HG03025 (cell line): Measurements from ENCODE around the gene JAG2.

ENCODE experiments used
- ATAC-seq: cut with Tn5 transposase; IDR thresholded peaks from one replicate; pipeline ENCODE4 v1.9.1; 2021; ENCODE audit warnings: mild to moderate bottlenecking, moderate library complexity; ENCODE audit not compliant: unreplicated experiment, low FRiP score

JAG2 gene

GRCh38 chr14:105142651-105143450 lies 25.7 kb downstream of the JAG2 start:
- no peak for ATAC-seq

GRCh38 chr14:105141486-105142281 lies 26.9 kb downstream of the JAG2 start:
- no peak for ATAC-seq

- ATAC-seq = no peak
Observed at GRCh38 chr14:105141026-105141425, 27.6 kb downstream of the JAG2 start.

GRCh38 chr14:105140581-105140980 lies 28.0 kb downstream of the JAG2 start:
- no peak for ATAC-seq

- no peak for ATAC-seq
Observed at GRCh38 chr14:105139831-105140239, 28.7 kb downstream of the JAG2 start.

- ATAC-seq = no peak
Observed at GRCh38 chr14:105139212-105139825, 29.3 kb downstream of the JAG2 start.

GRCh38 chr14:105138551-105139111 lies 29.9 kb downstream of the JAG2 start:
- ATAC-seq = no peak

- ATAC-seq = no peak
Observed at GRCh38 chr14:105138021-105138541, 30.5 kb downstream of the JAG2 start.

- ATAC-seq = no peak
Observed at GRCh38 chr14:105137481-105138020, 31.0 kb downstream of the JAG2 start.

GRCh38 chr14:105136401-105137322 lies 31.9 kb downstream of the JAG2 start:
- ATAC-seq = no peak

GRCh38 chr14:105135700-105136395 lies 32.7 kb downstream of the JAG2 start:
- no peak for ATAC-seq

- ATAC-seq = no peak
Observed at GRCh38 chr14:105132921-105133654, 35.5 kb downstream of the JAG2 start.

GRCh38 chr14:105131241-105131640 lies 37.3 kb downstream of the JAG2 start:
- no peak for ATAC-seq

GRCh38 chr14:105128059-105128458 lies 40.5 kb downstream of the JAG2 start:
- no peak for ATAC-seq

- no peak for ATAC-seq
Observed at GRCh38 chr14:105126981-105127329, 41.6 kb downstream of the JAG2 start.

GRCh38 chr14:105126126-105126980 lies 42.2 kb downstream of the JAG2 start:
- no peak for ATAC-seq

- no peak for ATAC-seq
Observed at GRCh38 chr14:105124823-105125222, 43.8 kb downstream of the JAG2 start.
